Measurements from ENCODE around the gene BRD1.

- no peak for TF ChIP-seq EZH2 (IDR thresholded peaks at IDR 0.05; ENCODE audit: borderline replicate concordance, low read depth, low read length, poor library complexity, severe bottlenecking)
- TF ChIP-seq, protein P1, sequence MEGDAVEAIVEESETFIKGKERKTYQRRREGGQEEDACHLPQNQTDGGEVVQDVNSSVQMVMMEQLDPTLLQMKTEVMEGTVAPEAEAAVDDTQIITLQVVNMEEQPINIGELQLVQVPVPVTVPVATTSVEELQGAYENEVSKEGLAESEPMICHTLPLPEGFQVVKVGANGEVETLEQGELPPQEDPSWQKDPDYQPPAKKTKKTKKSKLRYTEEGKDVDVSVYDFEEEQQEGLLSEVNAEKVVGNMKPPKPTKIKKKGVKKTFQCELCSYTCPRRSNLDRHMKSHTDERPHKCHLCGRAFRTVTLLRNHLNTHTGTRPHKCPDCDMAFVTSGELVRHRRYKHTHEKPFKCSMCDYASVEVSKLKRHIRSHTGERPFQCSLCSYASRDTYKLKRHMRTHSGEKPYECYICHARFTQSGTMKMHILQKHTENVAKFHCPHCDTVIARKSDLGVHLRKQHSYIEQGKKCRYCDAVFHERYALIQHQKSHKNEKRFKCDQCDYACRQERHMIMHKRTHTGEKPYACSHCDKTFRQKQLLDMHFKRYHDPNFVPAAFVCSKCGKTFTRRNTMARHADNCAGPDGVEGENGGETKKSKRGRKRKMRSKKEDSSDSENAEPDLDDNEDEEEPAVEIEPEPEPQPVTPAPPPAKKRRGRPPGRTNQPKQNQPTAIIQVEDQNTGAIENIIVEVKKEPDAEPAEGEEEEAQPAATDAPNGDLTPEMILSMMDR (conservative IDR thresholded peaks at IDR 0.05; ENCODE audit: low read depth, low read length), result no peak
Measured at GRCh38 chr22:49770547-49771265, 57.0 kb downstream of the BRD1 start.

Data from A673 (cell line).